ENCODE measurements around the gene AKAP8.

AKAP8 gene

GRCh38 chr19:15331419-15332310 lies 47.9 kb downstream of the AKAP8 start:
- DNase-seq (ENCODE audit: low spot score) = peak; percentile 61

- peak; percentile 25 for DNase-seq (ENCODE audit: low spot score)
Measured at GRCh38 chr19:15330801-15331418, 48.7 kb downstream of the AKAP8 start.

GRCh38 chr19:15328312-15328711 lies 51.3 kb downstream of the AKAP8 start:
- DNase-seq (ENCODE audit: low spot score) = no peak

GRCh38 chr19:15324791-15325519 lies 54.6 kb downstream of the AKAP8 start:
- no peak for DNase-seq (ENCODE audit: low spot score)

GRCh38 chr19:15323496-15324235 lies 55.9 kb downstream of the AKAP8 start:
- no peak for DNase-seq (ENCODE audit: low spot score)

- DNase-seq (ENCODE audit: low spot score) = no peak
Measured at GRCh38 chr19:15321739-15322138, 57.8 kb downstream of the AKAP8 start.

- DNase-seq (ENCODE audit: low spot score) = no peak
Measured at GRCh38 chr19:15320116-15320515, 59.5 kb downstream of the AKAP8 start.

- DNase-seq (ENCODE audit: low spot score) = no peak
Measured at GRCh38 chr19:15318241-15318691, 61.3 kb downstream of the AKAP8 start.

- no peak for DNase-seq (ENCODE audit: low spot score)
Measured at GRCh38 chr19:15317392-15318071, 62.1 kb downstream of the AKAP8 start.

- no peak for DNase-seq (ENCODE audit: low spot score)
Measured at GRCh38 chr19:15316498-15316897, 63.1 kb downstream of the AKAP8 start.

- no peak for DNase-seq (ENCODE audit: low spot score)
Measured at GRCh38 chr19:15315101-15315500, 64.5 kb downstream of the AKAP8 start.

GRCh38 chr19:15313649-15314279 lies 65.8 kb downstream of the AKAP8 start:
- no peak for DNase-seq (ENCODE audit: low spot score)

GRCh38 chr19:15307169-15307568 lies 72.4 kb downstream of the AKAP8 start:
- no peak for DNase-seq (ENCODE audit: low spot score)

- no peak for DNase-seq (ENCODE audit: low spot score)
Measured at GRCh38 chr19:15305582-15306334, 73.8 kb downstream of the AKAP8 start.

- DNase-seq (ENCODE audit: low spot score) = no peak
Measured at GRCh38 chr19:15304140-15304705, 75.4 kb downstream of the AKAP8 start.
